ENCODE measurements around the gene HDAC8.
"Not testable (repeated sequence)": the region's sequence is repeated elsewhere in the genome, so short reads cannot be mapped to it uniquely, and the experiment has no call there.

HDAC8 gene

GRCh38 chrX:72372735-72373134 lies 199.9 kb downstream of the HDAC8 start:
- no peak for DNase-seq (ENCODE audit: low read depth)

GRCh38 chrX:72371405-72371804 lies 201.2 kb downstream of the HDAC8 start:
- no peak for DNase-seq (ENCODE audit: low read depth)

DNA sequence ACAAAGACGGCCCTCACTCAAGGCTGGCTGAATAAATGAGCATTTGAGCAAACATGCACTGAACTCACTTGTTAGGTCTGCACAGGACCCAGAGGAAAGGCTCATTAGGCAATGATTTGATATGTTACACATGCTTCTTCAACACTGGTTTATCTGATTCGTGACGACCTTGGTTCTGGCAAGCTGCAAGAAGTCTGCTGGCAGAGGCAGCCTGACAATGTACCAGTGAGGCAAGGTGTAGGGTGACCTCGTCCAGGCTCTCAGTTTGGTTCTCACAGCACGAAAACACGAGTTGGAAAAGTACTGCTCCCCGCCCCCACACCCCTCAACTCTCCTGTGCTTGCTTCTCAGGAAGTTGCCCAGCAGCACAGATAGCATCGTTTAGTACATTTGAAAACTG lies 203.8 kb downstream of the HDAC8 start:
- no peak for DNase-seq (ENCODE audit: low read depth)

DNA sequence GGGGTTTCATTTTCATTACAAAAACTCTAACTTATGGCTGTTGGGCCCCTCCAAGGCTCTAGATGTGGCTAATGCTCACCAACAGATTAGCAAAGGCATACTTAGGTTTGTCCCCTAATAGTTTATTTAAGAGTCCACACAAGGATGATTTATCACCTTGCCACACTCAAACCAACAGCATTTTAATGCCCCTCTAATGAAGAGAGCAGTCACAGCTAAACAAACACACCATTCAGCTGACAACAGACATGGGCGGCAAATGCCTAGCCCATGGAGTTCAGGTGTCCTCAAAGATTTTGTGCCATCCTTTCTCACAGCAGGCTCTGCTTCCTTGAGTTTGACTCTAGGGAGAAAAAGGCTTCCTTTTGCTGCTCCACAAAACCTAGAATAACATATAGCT lies 205.1 kb downstream of the HDAC8 start:
- DNase-seq (ENCODE audit: low read depth) = no peak

- DNase-seq (ENCODE audit: low read depth) = no peak
Observed at GRCh38 chrX:72366701-72367454, 205.8 kb downstream of the HDAC8 start.

GRCh38 chrX:72366178-72366577 lies 206.5 kb downstream of the HDAC8 start:
- no peak for DNase-seq (ENCODE audit: low read depth)

DNA sequence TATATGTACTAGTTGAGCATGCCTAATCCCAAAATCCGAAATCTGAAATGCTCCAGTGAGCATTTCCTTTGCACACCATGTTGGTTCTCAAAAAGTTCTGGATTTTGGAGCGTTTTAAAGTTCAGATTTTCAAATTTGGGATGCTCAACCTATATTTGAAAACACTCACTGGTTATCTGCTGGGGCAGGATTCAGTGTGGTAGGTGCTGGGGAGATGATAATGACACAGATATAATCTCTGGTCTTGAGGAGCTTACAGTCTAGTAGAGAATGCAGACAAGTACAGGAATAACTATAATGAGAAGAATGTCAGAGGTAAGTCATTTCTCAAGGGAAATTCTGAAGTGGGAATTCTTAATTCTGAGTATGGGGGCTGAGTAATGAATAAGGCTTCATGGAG lies 207.5 kb downstream of the HDAC8 start:
- DNase-seq (ENCODE audit: low read depth) = no peak

DNA sequence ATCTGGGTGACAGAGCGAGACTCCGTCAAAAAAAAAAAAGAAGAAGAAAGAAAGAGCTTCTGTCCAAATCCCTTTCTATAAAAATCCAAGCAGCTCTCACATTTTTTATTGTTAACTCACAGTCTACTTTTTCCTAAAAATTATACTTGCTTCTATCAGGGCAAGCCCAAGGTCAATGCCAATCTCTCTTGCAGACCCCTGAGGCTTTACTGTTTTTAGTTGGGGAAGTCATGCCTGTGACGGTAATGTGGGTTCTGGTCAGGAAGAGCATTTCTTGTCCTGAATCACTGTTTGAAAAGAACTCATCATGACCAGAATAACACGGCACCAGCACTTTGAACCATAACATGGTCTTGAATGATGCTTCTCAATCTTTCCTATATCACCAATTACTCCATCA lies 212.3 kb downstream of the HDAC8 start:
- DNase-seq (ENCODE audit: low read depth) = no peak

GRCh38 chrX:72358313-72358712 lies 214.3 kb downstream of the HDAC8 start:
- peak; percentile 75 for DNase-seq (ENCODE audit: low read depth)

DNA sequence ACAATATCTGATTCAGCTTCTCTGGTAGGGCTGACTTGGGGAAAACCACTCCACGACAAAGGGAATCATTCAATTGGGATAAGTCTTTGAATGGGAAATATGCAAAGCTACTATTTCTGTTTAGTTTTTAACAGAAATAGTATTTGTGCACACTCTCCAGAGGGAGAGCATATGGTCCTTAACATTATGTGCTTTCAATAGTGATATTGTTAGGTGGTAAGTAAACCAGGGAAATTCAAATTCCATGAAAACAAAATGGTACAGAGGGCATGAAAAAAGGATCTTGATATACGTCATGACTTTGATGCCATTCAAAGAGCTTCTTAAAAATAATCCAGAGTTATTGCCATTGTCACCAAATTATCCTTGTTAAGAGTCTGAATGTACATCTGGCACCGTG lies 219.9 kb downstream of the HDAC8 start:
- no peak for DNase-seq (ENCODE audit: low read depth)

DNA sequence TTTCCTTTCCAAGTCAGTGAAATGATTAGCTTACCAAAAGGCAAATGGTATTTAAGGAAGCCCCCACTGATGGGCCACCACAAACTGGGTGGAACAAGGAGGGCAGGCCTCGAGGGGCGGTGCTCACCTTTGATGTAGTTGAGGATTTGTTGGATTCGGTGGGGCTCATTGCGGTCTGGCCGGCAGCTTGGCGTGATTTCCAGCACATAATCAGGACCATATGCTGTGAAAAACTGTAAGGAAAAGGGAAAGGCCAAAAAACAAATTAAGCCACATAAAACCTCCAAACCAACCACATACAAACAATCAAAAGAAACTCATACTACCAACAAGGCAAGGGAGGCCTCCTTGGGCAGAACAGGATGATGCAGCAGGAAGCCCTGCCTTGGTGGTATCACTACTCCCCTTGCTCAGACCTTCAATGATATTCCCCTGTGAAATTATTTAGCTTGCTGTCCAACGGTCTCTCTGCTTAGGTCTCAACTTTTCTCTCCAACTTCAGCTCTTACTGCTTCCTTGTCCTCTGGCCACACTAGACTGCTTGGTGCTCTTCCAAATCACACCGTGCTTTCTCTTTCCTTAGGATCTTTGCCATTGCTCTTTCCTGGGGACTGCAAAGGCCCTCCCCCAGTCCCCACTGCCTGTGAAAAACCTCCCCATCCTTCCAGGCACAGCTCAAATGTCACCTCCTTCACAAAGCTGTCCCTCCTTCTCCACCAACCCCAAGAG lies 220.9 kb downstream of the HDAC8 start:
- DNase-seq (ENCODE audit: low read depth) = no peak

- DNase-seq (ENCODE audit: low read depth) = peak; percentile 6
Observed at GRCh38 chrX:72349190-72349589, 223.5 kb downstream of the HDAC8 start.

DNA sequence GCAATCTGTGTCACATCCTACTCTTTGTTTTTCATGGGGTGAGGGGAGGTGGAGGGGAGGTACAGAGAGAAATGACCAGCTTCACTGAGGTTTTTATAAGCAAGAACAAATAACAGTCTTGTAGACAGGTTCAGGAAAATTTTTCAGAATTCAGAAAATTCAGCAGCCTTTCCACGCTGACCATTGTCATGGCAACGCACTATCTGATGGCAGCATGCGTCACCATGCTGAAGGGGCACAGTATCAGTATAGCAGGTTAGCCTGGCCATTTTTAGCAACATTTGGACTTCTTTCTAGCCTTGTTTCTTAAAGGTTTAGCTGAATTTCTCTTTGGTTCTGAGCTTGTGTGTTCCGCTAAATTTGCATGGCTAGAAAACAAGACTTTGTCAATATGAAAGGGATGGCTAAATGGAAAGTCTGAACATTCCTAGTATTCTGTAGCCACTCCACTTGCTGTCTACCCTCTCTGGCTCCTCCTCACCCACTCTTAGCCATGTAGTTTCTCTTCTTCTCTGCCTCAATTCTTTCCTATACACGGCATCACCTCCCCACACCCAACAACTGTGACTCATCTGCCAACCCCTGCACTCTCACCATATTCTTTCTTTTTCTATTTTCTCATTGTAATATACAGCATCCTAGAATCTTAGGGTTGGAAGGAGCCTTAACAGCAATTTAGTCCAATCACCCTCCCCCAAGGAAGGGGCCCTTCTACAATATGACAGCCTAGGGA lies 224.2 kb downstream of the HDAC8 start:
- no peak for DNase-seq (ENCODE audit: low read depth)

DNA sequence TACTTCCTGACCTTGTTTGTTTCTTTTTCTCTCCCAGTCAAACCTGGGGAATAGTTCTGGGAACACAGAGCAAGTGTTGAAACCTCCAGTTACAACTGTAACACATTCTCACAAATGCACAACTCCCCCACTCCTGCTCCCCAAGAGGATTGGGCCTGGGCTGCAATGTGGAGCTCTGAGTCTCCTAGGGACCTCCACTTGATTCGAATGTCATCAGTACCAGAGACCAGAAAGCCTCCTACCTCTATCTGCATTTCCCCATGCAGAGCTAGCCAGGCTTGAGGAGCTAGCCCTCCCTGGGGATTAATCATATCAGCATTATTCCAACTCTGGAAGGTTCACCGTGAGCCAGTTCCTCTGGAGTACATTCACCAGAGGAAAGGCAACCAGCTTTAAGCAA lies 225.3 kb downstream of the HDAC8 start:
- DNase-seq (ENCODE audit: low read depth) = no peak

GRCh38 chrX:72346302-72346949 lies 226.2 kb downstream of the HDAC8 start:
- no peak for DNase-seq (ENCODE audit: low read depth)

DNA sequence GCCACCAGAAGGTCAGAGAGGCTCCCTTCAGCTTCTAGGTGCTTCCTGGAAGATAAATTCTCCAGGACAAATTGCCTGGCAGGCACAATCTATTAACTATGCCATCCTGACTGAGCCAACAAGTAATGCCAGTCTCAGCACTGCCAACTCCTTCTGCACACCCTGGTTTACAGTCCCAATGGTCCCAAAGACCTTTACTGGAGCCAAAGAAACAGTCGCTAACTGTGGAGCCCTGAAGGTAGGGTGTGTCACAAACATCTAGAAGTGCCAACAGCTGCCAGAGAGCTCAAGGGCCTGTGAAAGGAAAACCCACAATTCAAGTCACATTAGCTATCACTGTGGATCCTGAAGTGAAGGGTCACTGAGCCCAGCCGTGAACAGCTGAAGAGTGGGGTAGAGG lies 232.0 kb downstream of the HDAC8 start:
- DNase-seq (ENCODE audit: low read depth) = no peak

DNA sequence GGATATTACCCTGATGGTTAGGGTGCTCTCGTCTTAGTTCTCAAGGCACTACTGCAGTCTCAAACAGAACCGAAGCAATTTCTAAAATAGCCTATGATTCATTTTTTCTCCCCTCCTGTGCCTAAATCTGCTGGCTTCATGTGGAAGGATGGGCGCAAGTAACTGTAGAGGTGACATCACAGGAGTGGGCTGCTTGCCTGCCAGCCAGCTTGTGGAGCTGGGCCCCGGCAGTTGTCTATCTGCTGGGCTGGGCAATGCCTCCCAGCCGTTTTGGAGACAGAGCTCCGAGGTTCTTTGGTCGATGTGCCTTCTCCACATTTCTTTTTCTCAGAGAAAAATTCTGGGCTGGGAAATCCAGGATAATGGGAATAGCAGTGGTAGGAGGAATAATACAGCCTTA lies 232.6 kb downstream of the HDAC8 start:
- DNase-seq (ENCODE audit: low read depth) = no peak

- no peak for DNase-seq (ENCODE audit: low read depth)
Observed at GRCh38 chrX:72330131-72330530, 242.5 kb downstream of the HDAC8 start.

DNA sequence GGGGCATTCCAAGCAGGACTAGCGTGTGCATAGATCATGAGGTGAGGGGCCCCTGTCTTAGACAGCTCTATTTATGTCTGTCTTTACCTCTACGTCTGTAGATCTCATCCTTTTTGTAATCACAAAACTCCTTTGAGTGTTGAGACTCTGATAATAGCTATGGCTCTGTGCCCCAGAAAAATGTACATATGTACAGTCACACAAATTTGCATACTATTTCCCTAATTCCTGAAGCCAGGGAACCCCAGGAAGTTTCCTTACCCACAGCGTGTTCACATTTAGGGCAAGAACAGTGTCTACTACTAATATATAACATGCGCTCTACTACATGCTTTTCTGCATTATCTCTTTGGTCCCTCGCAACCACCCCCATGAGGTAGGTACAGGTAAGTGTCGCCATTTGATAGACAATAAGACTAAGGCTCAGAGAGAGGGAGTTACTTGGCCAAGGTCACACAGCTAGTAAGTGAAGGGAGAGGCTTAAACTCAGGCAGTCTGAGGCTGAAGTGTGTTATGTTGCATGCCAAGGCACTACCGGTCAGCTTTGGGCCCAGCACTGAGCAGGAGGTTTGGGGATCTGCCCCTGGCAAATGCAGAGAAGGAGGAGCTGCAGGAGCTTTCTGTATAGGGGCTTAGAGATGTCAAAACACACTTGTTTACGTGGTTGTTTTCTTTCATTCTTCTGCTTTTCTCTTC lies 245.9 kb downstream of the HDAC8 start:
- no peak for DNase-seq (ENCODE audit: low read depth)

DNA sequence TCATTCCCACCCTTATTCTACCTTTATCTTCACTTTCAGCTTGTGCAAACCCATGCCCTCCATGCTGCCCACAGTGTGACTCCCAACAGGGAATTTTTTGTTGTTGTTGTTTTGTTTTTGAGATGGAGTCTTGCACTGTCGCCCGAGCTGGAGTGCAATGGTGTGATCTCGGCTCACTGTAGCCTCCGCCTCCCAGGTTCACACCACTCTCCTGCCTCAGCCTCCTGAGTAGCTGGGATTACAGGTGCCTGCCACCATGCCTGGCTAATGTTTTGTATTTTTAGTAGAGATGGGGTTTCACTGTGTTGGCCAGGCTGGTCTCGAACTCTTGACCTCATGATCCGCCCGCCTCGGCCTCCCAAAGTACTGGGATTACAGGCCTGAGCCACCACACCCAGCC lies 253.0 kb downstream of the HDAC8 start:
- DNase-seq (ENCODE audit: low read depth) = not testable (repeated sequence)

GRCh38 chrX:72317139-72317538 lies 255.5 kb downstream of the HDAC8 start:
- DNase-seq (ENCODE audit: low read depth) = no peak

Data from ELR (cell line).